RWPE2 (cell line): ENCODE data around the gene PIK3R1.

Source experiments
- ATAC-seq: fragments of 200-7000 bp; cut with Tn5 transposase; 3 replicates; pipeline ENCODE4 v1.9.1; 2021; ENCODE audit warnings: low read depth
- DNase-seq: peaks from one replicate; pipeline ENCODE4 v3.0.0-alpha.2; 2020; ENCODE audit warnings: low spot score
- H3K27ac ChIP-seq: fragments of 450-650 bp; 2 replicates; pipeline ENCODE4 v1.5.1; 2017; ENCODE audit warnings: mild to moderate bottlenecking; ENCODE audit not compliant: poor library complexity, severe bottlenecking
- H3K27me3 ChIP-seq: fragments of 250-450 bp; sonication (Bioruptor Pico); 2 replicates; pipeline ENCODE4 v1.5.1; 2021; ENCODE audit warnings: mild to moderate bottlenecking, moderate library complexity; ENCODE audit not compliant: insufficient read depth, poor library complexity, severe bottlenecking
- H3K36me3 ChIP-seq: fragments of 250-450 bp; sonication (Bioruptor Pico); 2 replicates; pipeline ENCODE4 v1.5.1; 2020; ENCODE audit warnings: low read depth, mild to moderate bottlenecking, moderate library complexity
- H3K4me1 ChIP-seq: fragments of 250-450 bp; sonication (Bioruptor Pico); 2 replicates; pipeline ENCODE4 v1.5.1; 2021; ENCODE audit warnings: mild to moderate bottlenecking, moderate library complexity; ENCODE audit not compliant: insufficient read depth, poor library complexity, severe bottlenecking
- H3K4me3 ChIP-seq: fragments of 250-450 bp; sonication (Bioruptor Pico); 2 replicates; pipeline ENCODE4 v1.5.1; 2021; ENCODE audit warnings: mild to moderate bottlenecking, moderate library complexity; ENCODE audit not compliant: severe bottlenecking
- H3K9me3 ChIP-seq: fragments of 250-450 bp; sonication (Bioruptor Pico); 2 replicates; pipeline ENCODE4 v1.5.1; 2021; ENCODE audit warnings: mild to moderate bottlenecking, moderate library complexity; ENCODE audit not compliant: severe bottlenecking
- CTCF ChIP-seq: fragments of 450-650 bp; IDR thresholded peaks from one replicate; pipeline ENCODE4 v1.5.1; 2017; ENCODE audit warnings: mild to moderate bottlenecking, moderate library complexity; ENCODE audit not compliant: poor library complexity, severe bottlenecking

The PIK3R1 gene

GRCh38 chr5:68215208-68215897 lies at the start of gene PIK3R1:
TSS of gene PIK3R1 (plus strand) at chr5:68215756. CDS start at chr5:68226676, 10,920 bp downstream.
- TF ChIP-seq CTCF: peak; percentile 47
- Histone ChIP-seq H3K27ac (peak within 1 kb of the TSS; percentile 82), H3K4me3 (peak within 1 kb of the TSS; percentile 61), H3K27me3 (no peaks in the 10 kb centered on the region), H3K9me3 (no peaks in the 10 kb centered on the region), H3K36me3 (peaks cover 17% of the 10 kb centered on the region), H3K4me1 (peaks cover 12% of the 10 kb centered on the region)
- peak; percentile 82 for ATAC-seq
- peak; percentile 97 for DNase-seq

- Histone ChIP-seq H3K36me3 (no peaks in the 10 kb centered on the region; the same call in 1 of the 2 replicates), H3K9me3 (no peaks in the 10 kb centered on the region), H3K27me3 (no peaks in the 10 kb centered on the region), H3K4me3 (no peak overlapping the region), H3K4me1 (no peaks in the 10 kb centered on the region), H3K27ac (no peak overlapping the region)
- no peak for DNase-seq
- TF ChIP-seq CTCF: no peak
- no peak for ATAC-seq
These were observed 48.3 kb upstream of the PIK3R1 start for GRCh38 chr5:68167195-68167651.

GRCh38 chr5:68169903-68170302 lies 45.7 kb upstream of the PIK3R1 start:
- Histone ChIP-seq H3K4me1 (no peaks in the 10 kb centered on the region), H3K36me3 (no peaks in the 10 kb centered on the region; the same call in 1 of the 2 replicates), H3K27ac (no peak overlapping the region), H3K27me3 (no peaks in the 10 kb centered on the region), H3K9me3 (no peaks in the 10 kb centered on the region), H3K4me3 (no peak overlapping the region)
- no peak for TF ChIP-seq CTCF
- DNase-seq (no peak), ATAC-seq (no peak)

- H3K27ac ChIP-seq: no peak overlapping the region
- no peak overlapping the region for H3K4me3 ChIP-seq
- no peaks in the 10 kb centered on the region for H3K9me3 ChIP-seq
- H3K36me3 ChIP-seq: no peaks in the 10 kb centered on the region; the same call in 1 of the 2 replicates
- DNase-seq (no peak), ATAC-seq (no peak)
- no peaks in the 10 kb centered on the region for H3K27me3 ChIP-seq
- H3K4me1 ChIP-seq: no peaks in the 10 kb centered on the region
- no peak for TF ChIP-seq CTCF
These were observed 44.6 kb upstream of the PIK3R1 start for GRCh38 chr5:68170826-68171558.
